Daoy (cell line): ENCODE measurements around the gene EPHA1. TPM values are rescaled to one million over a fixed set of nuclear protein-coding genes. Genes with fewer than 3 reads are reported as not detected.

Experiments
- DNase-seq: peaks from one replicate; pipeline ENCODE4 v3.0.0-alpha.2; 2015; ENCODE audit warnings: low read depth
- total RNA-seq: library from RNA; depleted of rRNA; stranded (reverse); fragments of >200 nt; shearing (Covaris generic); gene quantifications from 2 replicates; pipeline ENCODE4 v1.2.3, GENCODE V29; 2014; rRNA removed

Gene EPHA1
- total RNA-seq, 1 experiment from 2014 or later, result not detected

DNA sequence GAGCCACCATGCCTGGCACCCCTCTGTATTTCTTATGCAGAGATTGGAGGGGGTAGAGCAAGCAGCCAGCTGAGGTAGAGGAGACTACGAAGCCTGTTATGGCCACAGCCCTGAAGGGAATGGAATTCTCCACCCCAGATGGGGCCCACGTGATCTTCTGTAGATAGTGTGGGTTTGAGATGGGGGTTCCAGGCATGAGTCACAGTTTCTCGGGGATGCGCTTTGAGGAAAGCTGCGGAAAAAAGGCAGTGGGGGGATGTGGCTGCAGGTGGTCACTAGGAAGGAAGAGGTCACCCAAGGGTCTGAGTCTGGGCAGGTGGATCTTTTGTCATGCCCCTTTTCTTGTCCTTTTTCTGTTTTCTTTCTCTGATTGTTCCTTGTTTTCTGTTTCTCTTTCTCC lies 57.6 kb downstream of the EPHA1 start:
- peak; percentile 46 for DNase-seq

DNA sequence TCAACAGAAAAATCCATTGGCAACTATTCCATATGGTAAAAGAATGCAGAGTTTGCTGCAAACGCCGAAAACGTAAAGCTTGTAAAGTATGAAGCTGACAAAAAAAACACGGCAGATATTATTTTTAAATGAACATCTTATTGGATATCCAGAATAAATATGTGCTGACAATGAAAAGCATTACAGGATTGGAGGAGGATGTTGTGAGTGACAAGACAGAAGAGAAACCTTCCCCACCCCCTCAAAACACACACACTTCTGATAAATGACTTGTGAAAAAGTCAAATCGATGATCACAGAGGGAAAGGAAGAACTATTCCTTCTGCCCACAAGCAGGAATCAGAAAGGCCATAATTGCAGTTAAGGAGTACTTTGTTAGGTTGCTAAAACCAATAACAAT lies 60.7 kb downstream of the EPHA1 start:
- DNase-seq, result no peak

DNA sequence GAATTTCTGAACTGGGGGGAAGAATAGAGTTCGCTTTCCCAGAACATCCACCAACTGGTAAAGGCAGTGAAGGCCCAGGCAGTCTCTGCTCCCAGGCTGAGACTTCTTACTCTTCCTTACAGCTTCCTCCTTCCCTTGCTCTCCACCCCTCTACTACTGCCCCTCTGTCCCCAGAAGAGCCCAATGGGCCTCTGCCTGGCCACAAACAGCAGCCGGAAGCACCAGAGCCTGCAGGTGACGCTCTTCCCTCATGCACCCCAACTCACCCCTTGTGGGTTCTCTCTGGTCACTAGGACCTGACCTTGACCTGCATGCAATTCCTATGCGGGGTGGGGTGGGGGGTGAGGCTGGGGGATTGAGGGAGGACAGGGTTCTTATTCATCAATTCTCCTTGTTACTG lies 62.6 kb downstream of the EPHA1 start:
- no peak for DNase-seq

DNA sequence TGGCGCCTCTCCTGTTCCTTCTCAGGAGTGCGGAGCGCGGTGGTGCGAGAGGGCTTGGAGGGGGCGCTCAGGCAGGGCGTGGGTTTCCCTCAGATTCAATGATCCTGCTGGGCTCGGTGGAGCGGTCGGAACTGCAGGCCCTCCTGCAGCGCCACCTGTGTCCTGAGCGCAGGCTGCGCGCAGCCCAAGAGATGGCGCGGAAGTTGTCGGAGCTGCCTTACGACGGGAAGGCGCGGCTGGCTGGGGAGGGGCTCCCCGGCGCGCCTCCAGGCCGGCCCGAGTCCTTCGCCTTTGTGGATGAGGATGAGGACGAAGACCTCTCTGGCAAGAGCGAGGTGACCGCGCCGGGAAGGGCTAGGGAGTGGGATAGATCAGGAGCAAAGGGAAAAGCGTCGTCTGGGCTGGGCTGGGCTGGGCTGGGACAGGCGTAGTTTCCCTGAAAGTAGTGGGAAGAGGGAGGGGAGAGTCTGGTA lies 63.2 kb downstream of the EPHA1 start:
- DNase-seq, result peak; percentile 74

DNA sequence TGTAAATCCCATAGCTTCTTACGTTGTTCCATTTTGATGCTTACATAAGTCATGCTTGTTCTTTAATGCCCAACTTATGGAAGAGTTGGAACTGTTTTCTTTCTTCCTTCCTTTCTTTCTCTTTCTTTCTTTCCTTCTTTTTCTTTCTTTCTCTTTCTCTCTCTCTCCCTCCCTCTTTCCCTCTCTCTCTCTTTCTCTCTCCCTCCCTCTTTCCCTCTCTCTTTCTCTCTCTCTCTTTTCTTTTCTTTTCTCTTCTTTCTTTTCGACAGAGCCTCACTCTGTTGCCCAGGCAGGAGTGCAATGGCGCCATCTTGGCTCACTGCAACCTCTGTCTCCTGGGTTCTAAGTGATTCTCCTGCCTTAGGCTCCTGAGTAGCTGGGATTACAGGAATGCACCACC lies 65.1 kb downstream of the EPHA1 start:
- no peak for DNase-seq

DNA sequence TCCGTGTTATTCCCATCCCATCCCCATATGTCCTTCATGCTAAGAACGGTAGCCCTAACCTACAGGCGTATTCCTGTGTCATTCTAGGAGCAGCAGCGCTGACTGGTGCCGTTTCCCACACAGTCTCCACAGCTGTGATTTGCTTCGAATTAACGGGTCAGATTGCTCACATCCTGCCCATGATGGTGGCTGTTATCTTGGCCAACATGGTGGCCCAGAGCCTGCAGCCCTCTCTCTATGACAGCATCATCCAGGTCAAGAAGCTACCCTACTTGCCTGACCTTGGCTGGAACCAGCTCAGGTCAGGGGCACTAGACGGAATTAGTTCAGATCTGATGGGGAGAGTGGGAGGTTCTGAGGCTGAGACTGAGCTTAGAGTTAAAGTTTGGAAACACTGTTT lies 66.8 kb downstream of the EPHA1 start:
- no peak for DNase-seq

Other genes starting within 250 kb of the EPHA1 start
- gene TAS2R39, start 225.4 kb downstream of the EPHA1 start, total RNA-seq, result not detected in 2 replicates
- gene TAS2R40, start 186.8 kb downstream of the EPHA1 start, total RNA-seq, result not detected in 2 replicates
- 90.7 and 95.8 TPM in 2 replicates for gene GSTK1, start 145.4 kb downstream of the EPHA1 start, total RNA-seq
- not detected in 2 replicates for gene TMEM139, start 123.9 kb downstream of the EPHA1 start, total RNA-seq
- gene CASP2, start 120.5 kb downstream of the EPHA1 start, total RNA-seq, result 16.0 and 21.4 TPM in 2 replicates
- 0.23 TPM in 1 of 2 replicates, not detected in the other for gene CLCN1, start 92.7 kb downstream of the EPHA1 start, total RNA-seq
- 2.2 and 4.0 TPM in 2 replicates for gene FAM131B, start 46.1 kb downstream of the EPHA1 start, total RNA-seq
- gene ZYX, start 27.5 kb downstream of the EPHA1 start, total RNA-seq, result 121 and 128 TPM in 2 replicates
- gene TAS2R60, start 34.6 kb upstream of the EPHA1 start, total RNA-seq, result not detected in 2 replicates
- not detected in 2 replicates for gene TAS2R41, start 69.0 kb upstream of the EPHA1 start, total RNA-seq
- 0.65 TPM in 1 of 2 replicates, not detected in the other for gene CTAGE15, start 162.9 kb upstream of the EPHA1 start, total RNA-seq
- 0.42 and 1.3 TPM in 2 replicates for gene TCAF2, start 212.1 kb upstream of the EPHA1 start, total RNA-seq